GM23338 (cell line): ENCODE results near the gene OR8D1. TPM values are rescaled to one million over a fixed set of nuclear protein-coding genes. Genes with fewer than 3 reads are reported as not detected.

Experiments
- ATAC-seq: fragments of 200-7000 bp; cut with Tn5 transposase; 3 replicates; pipeline ENCODE4 v1.9.1; 2020
- DNase-seq: peaks from one replicate; pipeline ENCODE4 v3.0.0-alpha.2; 2015; ENCODE audit warnings: low spot score
- H2AFZ ChIP-seq: fragments of 200-600 bp; sonication (generic); 2 replicates; pipeline ENCODE4 v1.8.0; 2016; ENCODE audit warnings: antibody characterized with exemption, mild to moderate bottlenecking, moderate library complexity
- H3F3A ChIP-seq: fragments of 200-600 bp; sonication (generic); replicated peaks from 2 replicates; pipeline ENCODE4 v1.8.0; 2017; ENCODE audit warnings: antibody characterized with exemption, mixed run types, low read depth
- H3K27ac ChIP-seq: fragments of 200-600 bp; sonication (generic); 2 replicates; pipeline ENCODE4 v1.6.1; 2016; ENCODE audit warnings: low read depth
- H3K27me3 ChIP-seq: fragments of 200-600 bp; sonication (generic); 2 replicates; pipeline ENCODE4 v1.8.0; 2016; ENCODE audit warnings: mild to moderate bottlenecking, mixed run types, moderate library complexity; ENCODE audit not compliant: insufficient read depth
- H3K36me3 ChIP-seq: fragments of 200-600 bp; sonication (generic); 2 replicates; pipeline ENCODE4 v1.8.0; 2016; ENCODE audit warnings: mild to moderate bottlenecking; ENCODE audit not compliant: insufficient read depth
- H3K4me1 ChIP-seq: fragments of 200-600 bp; sonication (generic); 2 replicates; pipeline ENCODE4 v1.8.0; 2016; ENCODE audit warnings: mild to moderate bottlenecking, moderate library complexity; ENCODE audit not compliant: insufficient read depth
- H3K4me2 ChIP-seq: fragments of 200-600 bp; sonication (generic); 2 replicates; pipeline ENCODE4 v1.7.1; 2017; ENCODE audit warnings: mixed run types
- H3K4me3 ChIP-seq: fragments of 200-600 bp; sonication (generic); 2 replicates; pipeline ENCODE4 v1.6.1; 2016; ENCODE audit warnings: mixed run types
- H3K79me2 ChIP-seq: fragments of 200-600 bp; sonication (generic); replicated peaks from 2 replicates; pipeline ENCODE4 v1.8.0; 2017; ENCODE audit warnings: mild to moderate bottlenecking; ENCODE audit not compliant: insufficient read depth
- H3K9me2 ChIP-seq: fragments of 200-600 bp; sonication (generic); 2 replicates; pipeline ENCODE4 v1.8.0; 2017; ENCODE audit not compliant: insufficient read depth
- H4K20me1 ChIP-seq: fragments of 200-600 bp; sonication (generic); replicated peaks from 2 replicates; pipeline ENCODE4 v1.8.0; 2017; ENCODE audit warnings: mild to moderate bottlenecking; ENCODE audit not compliant: insufficient read depth
- H3K27ac Mint-ChIP-seq: 2 replicates; pipeline ENCODE4 v1.8.0; 2020; ENCODE audit warnings: inconsistent platforms, mild to moderate bottlenecking, moderate library complexity, mixed read lengths
- H3K27me3 Mint-ChIP-seq: 3 replicates; pipeline ENCODE4 v1.8.0; 2022; ENCODE audit warnings: low read depth, mild to moderate bottlenecking, moderate library complexity, mixed read lengths, inconsistent platforms; ENCODE audit not compliant: insufficient read depth, poor library complexity
- H3K36me3 Mint-ChIP-seq: 3 replicates; pipeline ENCODE4 v1.8.0; 2021; ENCODE audit warnings: low read depth, mild to moderate bottlenecking, inconsistent platforms, moderate library complexity, mixed read lengths
- H3K4me1 Mint-ChIP-seq: 3 replicates; pipeline ENCODE4 v1.8.0; 2020; ENCODE audit warnings: mild to moderate bottlenecking, inconsistent platforms, mixed read lengths
- H3K4me3 Mint-ChIP-seq: 3 replicates; pipeline ENCODE4 v1.8.0; 2021; ENCODE audit warnings: moderate library complexity, mild to moderate bottlenecking, inconsistent platforms, mixed read lengths
- H3K9me3 Mint-ChIP-seq: 3 replicates; pipeline ENCODE4 v1.8.0; 2020; ENCODE audit warnings: moderate library complexity, mild to moderate bottlenecking, inconsistent platforms, mixed read lengths
- CREB1 ChIP-seq: fragments of 250-450 bp; sonication (Bioruptor Pico); IDR thresholded peaks from 2 replicates; pipeline ENCODE4 v1.5.0; 2020; ENCODE audit warnings: low read depth, mild to moderate bottlenecking, moderate library complexity
- EZH2 ChIP-seq: fragments of 200-600 bp; sonication (generic); IDR thresholded peaks from one replicate; pipeline ENCODE4 v1.8.0; 2017; ENCODE audit warnings: antibody characterized with exemption, mild to moderate bottlenecking, low read depth; ENCODE audit not compliant: unreplicated experiment
- EZH2phosphoT487 ChIP-seq: fragments of 200-600 bp; sonication (generic); IDR thresholded peaks from one replicate; pipeline ENCODE4 v1.8.1; 2018; ENCODE audit warnings: antibody characterized with exemption; ENCODE audit not compliant: unreplicated experiment
- JUNB ChIP-seq: IDR thresholded peaks from one replicate; pipeline ENCODE4 v1.6.1; 2016; ENCODE audit warnings: antibody characterized with exemption; ENCODE audit not compliant: unreplicated experiment
- NANOG ChIP-seq: IDR thresholded peaks from 2 replicates; pipeline ENCODE4 v1.6.1; 2016; ENCODE audit warnings: antibody characterized with exemption, borderline replicate concordance
- POLR2AphosphoS5 ChIP-seq: IDR thresholded peaks from 2 replicates; pipeline ENCODE4 v1.6.1; 2016; ENCODE audit warnings: antibody characterized with exemption, low read depth
- ZNF331 ChIP-seq: fragments of 250-450 bp; sonication (Bioruptor Pico); IDR thresholded peaks from 2 replicates; pipeline ENCODE4 v1.5.0; 2020; ENCODE audit warnings: low read depth, mild to moderate bottlenecking, moderate library complexity
- polyA plus RNA-seq: library from polyadenylated mRNA; unstranded; fragments of >200 nt; fragmentation: Nextera tagmentation; extraction: Ambion mirVana; gene quantifications from 2 replicates; pipeline ENCODE4 v1.2.1, GENCODE V29; 2016
- total RNA-seq: library from RNA; depleted of rRNA; stranded (reverse); fragments of >200 nt; shearing (Covaris generic); gene quantifications from 2 replicates; pipeline ENCODE4 v1.2.3, GENCODE V29; 2014
- TF ChIP-seq, protein P1 (sequence below), 2 experiments: fragments of 200-600 bp in 1 of 2; sonication (generic) in 1 of 2; conservative IDR thresholded peaks; 2 replicates each; pipeline versions ENCODE4 v1.5.1 to v1.6.1; 2016 to 2017; ENCODE audit warnings: antibody characterized with exemption in 2 of 2, low read depth in 2 of 2, mild to moderate bottlenecking in 2 of 2, moderate library complexity in 1 of 2
- TF ChIP-seq, protein P2 (sequence below): fragments of 250-450 bp; sonication (Bioruptor Pico); IDR thresholded peaks from 2 replicates; pipeline ENCODE4 v1.5.0; 2020; ENCODE audit warnings: mild to moderate bottlenecking, moderate library complexity
- TF ChIP-seq, protein P3 (sequence below): IDR thresholded peaks from 2 replicates; pipeline ENCODE4 v1.6.1; 2016; ENCODE audit warnings: antibody characterized with exemption

Gene OR8D1
- total and polyA plus RNA-seq, 2 experiments from 2014 or later, result not detected

DNA sequence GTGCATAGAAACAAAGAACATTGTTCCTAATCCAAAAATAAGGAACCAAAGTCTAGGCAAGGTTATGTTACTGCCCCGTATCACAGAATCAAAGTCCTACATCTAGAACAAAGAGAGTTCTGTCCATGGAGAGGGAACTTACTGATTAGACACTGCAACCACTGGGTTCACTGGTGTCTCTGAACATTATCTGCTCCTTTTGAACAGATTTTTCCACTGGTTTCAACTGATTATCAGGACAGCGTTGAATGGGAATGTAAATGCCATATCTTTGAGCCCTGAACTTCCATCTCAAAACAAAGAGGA is 26.3 kb upstream of the OR8D1 start:
- Histone ChIP-seq H3K36me3 (no peaks in the 10 kb centered on the region), H4K20me1 (no peaks in the 10 kb centered on the region), H3K4me2 (no peak overlapping the region), H3F3A (no peaks in the 10 kb centered on the region), H3K27ac (no peak overlapping the region), H2AFZ (0 out of 2 replicates have a peak overlapping the region, but pooled peaks have one; percentile 10), H3K4me3 (no peak overlapping the region), H3K79me2 (no peaks in the 10 kb centered on the region), H3K27me3 (no peaks in the 10 kb centered on the region), H3K9me2 (no peaks in the 10 kb centered on the region), H3K4me1 (no peaks in the 10 kb centered on the region)
- Mint-ChIP-seq H3K36me3 (no peaks in the 10 kb centered on the region), H3K27ac (no peak overlapping the region), H3K27me3 (no peaks in the 10 kb centered on the region), H3K9me3 (no peaks in the 10 kb centered on the region; the same call in 2 of the 3 replicates), H3K4me3 (no peak overlapping the region), H3K4me1 (no peaks in the 10 kb centered on the region)
- TF ChIP-seq ZNF331, result no peak
- DNase-seq (no peak), ATAC-seq (no peak)

DNA sequence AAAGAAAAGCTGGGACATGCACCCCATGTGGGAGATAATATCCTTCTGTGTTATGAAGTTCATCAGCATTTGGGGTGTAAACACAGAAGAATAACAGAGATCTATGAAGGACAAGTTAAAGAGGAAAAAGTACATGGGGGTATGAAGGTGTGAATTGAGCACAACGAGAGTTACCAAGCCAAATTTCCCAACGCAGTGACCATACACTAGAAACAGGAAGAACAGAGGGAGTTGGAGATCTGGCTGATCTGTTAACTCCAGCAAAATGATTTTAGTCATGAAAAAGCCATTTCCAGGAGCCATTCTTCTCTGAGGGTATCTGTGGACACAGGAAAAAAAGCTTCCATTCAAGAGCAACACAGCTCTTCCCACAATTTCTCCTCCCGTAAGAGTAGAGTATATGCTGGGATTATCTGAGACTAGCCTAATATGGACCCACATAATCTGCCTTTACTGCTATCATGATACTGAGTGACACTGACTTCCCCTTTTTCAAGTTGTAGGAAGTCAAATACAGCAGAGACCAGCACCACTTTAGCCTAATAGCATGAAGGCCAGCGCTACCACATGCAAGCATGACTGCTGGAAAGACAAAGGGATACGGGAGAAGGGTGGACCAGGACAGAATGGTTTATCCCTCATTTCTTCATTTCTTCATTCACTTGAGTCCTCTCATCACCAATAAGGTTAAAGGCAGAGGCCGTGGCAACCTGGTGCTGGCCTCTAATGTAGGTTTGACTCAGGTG is 25.8 kb upstream of the OR8D1 start:
- DNase-seq (no peak), ATAC-seq (no peak)
- Histone ChIP-seq H3K4me1 (no peaks in the 10 kb centered on the region), H3K27ac (no peak overlapping the region), H3K9me2 (no peaks in the 10 kb centered on the region), H3K27me3 (no peaks in the 10 kb centered on the region), H3F3A (no peaks in the 10 kb centered on the region), H3K79me2 (no peaks in the 10 kb centered on the region), H3K4me2 (no peak overlapping the region), H3K4me3 (no peak overlapping the region), H2AFZ (0 out of 2 replicates have a peak overlapping the region, but pooled peaks have one; percentile 10), H4K20me1 (no peaks in the 10 kb centered on the region), H3K36me3 (no peaks in the 10 kb centered on the region)
- Mint-ChIP-seq H3K9me3 (no peaks in the 10 kb centered on the region; the same call in 2 of the 3 replicates), H3K27me3 (no peaks in the 10 kb centered on the region), H3K4me1 (no peaks in the 10 kb centered on the region), H3K36me3 (no peaks in the 10 kb centered on the region), H3K4me3 (no peak overlapping the region), H3K27ac (no peak overlapping the region)
- no peak for TF ChIP-seq EZH2phosphoT487
- no peak for TF ChIP-seq ZNF331
- TF ChIP-seq, protein P1, sequence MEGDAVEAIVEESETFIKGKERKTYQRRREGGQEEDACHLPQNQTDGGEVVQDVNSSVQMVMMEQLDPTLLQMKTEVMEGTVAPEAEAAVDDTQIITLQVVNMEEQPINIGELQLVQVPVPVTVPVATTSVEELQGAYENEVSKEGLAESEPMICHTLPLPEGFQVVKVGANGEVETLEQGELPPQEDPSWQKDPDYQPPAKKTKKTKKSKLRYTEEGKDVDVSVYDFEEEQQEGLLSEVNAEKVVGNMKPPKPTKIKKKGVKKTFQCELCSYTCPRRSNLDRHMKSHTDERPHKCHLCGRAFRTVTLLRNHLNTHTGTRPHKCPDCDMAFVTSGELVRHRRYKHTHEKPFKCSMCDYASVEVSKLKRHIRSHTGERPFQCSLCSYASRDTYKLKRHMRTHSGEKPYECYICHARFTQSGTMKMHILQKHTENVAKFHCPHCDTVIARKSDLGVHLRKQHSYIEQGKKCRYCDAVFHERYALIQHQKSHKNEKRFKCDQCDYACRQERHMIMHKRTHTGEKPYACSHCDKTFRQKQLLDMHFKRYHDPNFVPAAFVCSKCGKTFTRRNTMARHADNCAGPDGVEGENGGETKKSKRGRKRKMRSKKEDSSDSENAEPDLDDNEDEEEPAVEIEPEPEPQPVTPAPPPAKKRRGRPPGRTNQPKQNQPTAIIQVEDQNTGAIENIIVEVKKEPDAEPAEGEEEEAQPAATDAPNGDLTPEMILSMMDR (conservative IDR thresholded peaks at IDR 0.05; ENCODE audit: low read depth in 2 of 2), result no peak
- no peak for TF ChIP-seq POLR2AphosphoS5
- TF ChIP-seq, protein P2, sequence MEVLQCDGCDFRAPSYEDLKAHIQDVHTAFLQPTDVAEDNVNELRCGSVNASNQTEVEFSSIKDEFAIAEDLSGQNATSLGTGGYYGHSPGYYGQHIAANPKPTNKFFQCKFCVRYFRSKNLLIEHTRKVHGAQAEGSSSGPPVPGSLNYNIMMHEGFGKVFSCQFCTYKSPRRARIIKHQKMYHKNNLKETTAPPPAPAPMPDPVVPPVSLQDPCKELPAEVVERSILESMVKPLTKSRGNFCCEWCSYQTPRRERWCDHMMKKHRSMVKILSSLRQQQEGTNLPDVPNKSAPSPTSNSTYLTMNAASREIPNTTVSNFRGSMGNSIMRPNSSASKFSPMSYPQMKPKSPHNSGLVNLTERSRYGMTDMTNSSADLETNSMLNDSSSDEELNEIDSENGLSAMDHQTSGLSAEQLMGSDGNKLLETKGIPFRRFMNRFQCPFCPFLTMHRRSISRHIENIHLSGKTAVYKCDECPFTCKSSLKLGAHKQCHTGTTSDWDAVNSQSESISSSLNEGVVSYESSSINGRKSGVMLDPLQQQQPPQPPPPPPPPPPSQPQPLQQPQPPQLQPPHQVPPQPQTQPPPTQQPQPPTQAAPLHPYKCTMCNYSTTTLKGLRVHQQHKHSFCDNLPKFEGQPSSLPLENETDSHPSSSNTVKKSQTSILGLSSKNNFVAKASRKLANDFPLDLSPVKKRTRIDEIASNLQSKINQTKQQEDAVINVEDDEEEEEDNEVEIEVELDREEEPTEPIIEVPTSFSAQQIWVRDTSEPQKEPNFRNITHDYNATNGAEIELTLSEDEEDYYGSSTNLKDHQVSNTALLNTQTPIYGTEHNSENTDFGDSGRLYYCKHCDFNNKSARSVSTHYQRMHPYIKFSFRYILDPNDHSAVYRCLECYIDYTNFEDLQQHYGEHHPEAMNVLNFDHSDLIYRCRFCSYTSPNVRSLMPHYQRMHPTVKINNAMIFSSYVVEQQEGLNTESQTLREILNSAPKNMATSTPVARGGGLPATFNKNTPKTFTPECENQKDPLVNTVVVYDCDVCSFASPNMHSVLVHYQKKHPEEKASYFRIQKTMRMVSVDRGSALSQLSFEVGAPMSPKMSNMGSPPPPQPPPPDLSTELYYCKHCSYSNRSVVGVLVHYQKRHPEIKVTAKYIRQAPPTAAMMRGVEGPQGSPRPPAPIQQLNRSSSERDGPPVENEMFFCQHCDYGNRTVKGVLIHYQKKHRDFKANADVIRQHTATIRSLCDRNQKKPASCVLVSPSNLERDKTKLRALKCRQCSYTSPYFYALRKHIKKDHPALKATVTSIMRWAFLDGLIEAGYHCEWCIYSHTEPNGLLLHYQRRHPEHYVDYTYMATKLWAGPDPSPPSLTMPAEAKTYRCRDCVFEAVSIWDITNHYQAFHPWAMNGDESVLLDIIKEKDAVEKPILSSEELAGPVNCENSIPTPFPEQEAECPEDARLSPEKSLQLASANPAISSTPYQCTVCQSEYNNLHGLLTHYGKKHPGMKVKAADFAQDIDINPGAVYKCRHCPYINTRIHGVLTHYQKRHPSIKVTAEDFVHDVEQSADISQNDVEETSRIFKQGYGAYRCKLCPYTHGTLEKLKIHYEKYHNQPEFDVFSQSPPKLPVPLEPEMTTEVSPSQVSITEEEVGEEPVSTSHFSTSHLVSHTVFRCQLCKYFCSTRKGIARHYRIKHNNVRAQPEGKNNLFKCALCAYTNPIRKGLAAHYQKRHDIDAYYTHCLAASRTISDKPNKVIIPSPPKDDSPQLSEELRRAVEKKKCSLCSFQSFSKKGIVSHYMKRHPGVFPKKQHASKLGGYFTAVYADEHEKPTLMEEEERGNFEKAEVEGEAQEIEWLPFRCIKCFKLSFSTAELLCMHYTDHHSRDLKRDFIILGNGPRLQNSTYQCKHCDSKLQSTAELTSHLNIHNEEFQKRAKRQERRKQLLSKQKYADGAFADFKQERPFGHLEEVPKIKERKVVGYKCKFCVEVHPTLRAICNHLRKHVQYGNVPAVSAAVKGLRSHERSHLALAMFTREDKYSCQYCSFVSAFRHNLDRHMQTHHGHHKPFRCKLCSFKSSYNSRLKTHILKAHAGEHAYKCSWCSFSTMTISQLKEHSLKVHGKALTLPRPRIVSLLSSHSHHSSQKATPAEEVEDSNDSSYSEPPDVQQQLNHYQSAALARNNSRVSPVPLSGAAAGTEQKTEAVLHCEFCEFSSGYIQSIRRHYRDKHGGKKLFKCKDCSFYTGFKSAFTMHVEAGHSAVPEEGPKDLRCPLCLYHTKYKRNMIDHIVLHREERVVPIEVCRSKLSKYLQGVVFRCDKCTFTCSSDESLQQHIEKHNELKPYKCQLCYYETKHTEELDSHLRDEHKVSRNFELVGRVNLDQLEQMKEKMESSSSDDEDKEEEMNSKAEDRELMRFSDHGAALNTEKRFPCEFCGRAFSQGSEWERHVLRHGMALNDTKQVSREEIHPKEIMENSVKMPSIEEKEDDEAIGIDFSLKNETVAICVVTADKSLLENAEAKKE (CRISPR knock-in tag), result no peak
- TF ChIP-seq, protein P3, sequence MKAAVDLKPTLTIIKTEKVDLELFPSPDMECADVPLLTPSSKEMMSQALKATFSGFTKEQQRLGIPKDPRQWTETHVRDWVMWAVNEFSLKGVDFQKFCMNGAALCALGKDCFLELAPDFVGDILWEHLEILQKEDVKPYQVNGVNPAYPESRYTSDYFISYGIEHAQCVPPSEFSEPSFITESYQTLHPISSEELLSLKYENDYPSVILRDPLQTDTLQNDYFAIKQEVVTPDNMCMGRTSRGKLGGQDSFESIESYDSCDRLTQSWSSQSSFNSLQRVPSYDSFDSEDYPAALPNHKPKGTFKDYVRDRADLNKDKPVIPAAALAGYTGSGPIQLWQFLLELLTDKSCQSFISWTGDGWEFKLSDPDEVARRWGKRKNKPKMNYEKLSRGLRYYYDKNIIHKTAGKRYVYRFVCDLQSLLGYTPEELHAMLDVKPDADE, result no peak
- TF ChIP-seq EZH2, result no peak
- no peak for TF ChIP-seq CREB1
- TF ChIP-seq JUNB, result no peak
- TF ChIP-seq NANOG, result no peak
